NCI-H1417 treated with DMSO at 0.1 percent for 48 hours (cell line): Measurements from ENCODE around the gene PCK1.

Source experiments
- DNase-seq: peaks from one replicate; lab custom pipeline; 2025; lab: John Stamatoyannopoulos, UW

PCK1 gene

GRCh38 chr20:57589728-57590484 lies 29.0 kb downstream of the PCK1 start:
- no peak for DNase-seq

GRCh38 chr20:57590485-57591288 lies 29.8 kb downstream of the PCK1 start:
- DNase-seq: no peak

- DNase-seq: no peak
Measured at GRCh38 chr20:57591289-57592229, 30.6 kb downstream of the PCK1 start.

- no peak for DNase-seq
Measured at GRCh38 chr20:57592263-57593092, 31.6 kb downstream of the PCK1 start.

GRCh38 chr20:57593134-57593886 lies 32.4 kb downstream of the PCK1 start:
- DNase-seq: no peak

GRCh38 chr20:57594092-57594951 lies 33.4 kb downstream of the PCK1 start:
- no peak for DNase-seq

GRCh38 chr20:57595041-57596030 lies 34.4 kb downstream of the PCK1 start:
- DNase-seq: no peak

- no peak for DNase-seq
Measured at GRCh38 chr20:57596358-57596757, 35.4 kb downstream of the PCK1 start.

GRCh38 chr20:57596998-57597939 lies 36.4 kb downstream of the PCK1 start:
- no peak for DNase-seq

GRCh38 chr20:57598060-57598459 lies 37.1 kb downstream of the PCK1 start:
- DNase-seq: no peak

GRCh38 chr20:57598491-57598890 lies 37.6 kb downstream of the PCK1 start:
- no peak for DNase-seq

- no peak for DNase-seq
Measured at GRCh38 chr20:57600320-57601210, 39.7 kb downstream of the PCK1 start.

- no peak for DNase-seq
Measured at GRCh38 chr20:57601211-57601570, 40.3 kb downstream of the PCK1 start.

GRCh38 chr20:57601737-57602136 lies 40.8 kb downstream of the PCK1 start:
- no peak for DNase-seq

- no peak for DNase-seq
Measured at GRCh38 chr20:57603120-57603519, 42.2 kb downstream of the PCK1 start.

GRCh38 chr20:57605045-57605444 lies 44.1 kb downstream of the PCK1 start:
- DNase-seq: no peak
